Chondrocyte (in vitro differentiated cells): Measurements from ENCODE around the gene ECM2. TPM values are rescaled to one million over a fixed set of nuclear protein-coding genes. Genes with fewer than 3 reads are reported as not detected.

ENCODE experiments used
- DNase-seq: peaks from one replicate; pipeline ENCODE4 v3.0.0; 2021; ENCODE audit warnings: mixed read lengths, low spot score
- H3K27ac Mint-ChIP-seq: one replicate; pipeline ENCODE4 v1.8.0; 2021; ENCODE audit warnings: mild to moderate bottlenecking, moderate library complexity, mixed read lengths; ENCODE audit not compliant: unreplicated experiment
- H3K27me3 Mint-ChIP-seq: 2 replicates; pipeline ENCODE4 v1.8.0; 2021; ENCODE audit warnings: low read depth, mixed read lengths
- H3K36me3 Mint-ChIP-seq: 2 replicates; pipeline ENCODE4 v1.8.0; 2021; ENCODE audit warnings: low read depth, mixed read lengths
- H3K4me1 Mint-ChIP-seq: 2 replicates; pipeline ENCODE4 v1.8.0; 2021; ENCODE audit warnings: low read depth, mild to moderate bottlenecking, mixed read lengths
- H3K4me3 Mint-ChIP-seq: one replicate; pipeline ENCODE4 v1.8.0; 2021; ENCODE audit warnings: mild to moderate bottlenecking, moderate library complexity, mixed read lengths; ENCODE audit not compliant: unreplicated experiment
- H3K9me3 Mint-ChIP-seq: 2 replicates; pipeline ENCODE4 v1.8.0; 2021; ENCODE audit warnings: low read depth, mixed read lengths
- CTCF ChIP-seq: fragments of 200-600 bp; sonication (generic); IDR thresholded peaks from 2 replicates; pipeline ENCODE4 v1.5.0; 2021; ENCODE audit warnings: antibody characterized with exemption, mild to moderate bottlenecking, moderate library complexity
- total RNA-seq: library from RNA; stranded (reverse); gene quantifications from 3 replicates; pipeline ENCODE4 v1.2.1, GENCODE V29; 2021

ECM2 gene
- total RNA-seq, 1 donor from 2014 or later = 34.2 TPM

GRCh38 chr9:92479346-92479745 is 56.4 kb downstream of the ECM2 start:
- H3K27ac Mint-ChIP-seq = peak overlapping the region; percentile 97
- H3K9me3 Mint-ChIP-seq = peaks cover 4% of the 10 kb centered on the region
- DNase-seq = no peak
- H3K4me3 Mint-ChIP-seq = peak overlapping the region; percentile 76
- no peak for TF ChIP-seq CTCF
- no peaks in the 10 kb centered on the region for H3K27me3 Mint-ChIP-seq
- peaks cover 7% of the 10 kb centered on the region for H3K36me3 Mint-ChIP-seq
- H3K4me1 Mint-ChIP-seq = peaks cover 80% of the 10 kb centered on the region

- peaks cover 4% of the 10 kb centered on the region for H3K9me3 Mint-ChIP-seq
- DNase-seq = no peak
- H3K36me3 Mint-ChIP-seq = peaks cover 8% of the 10 kb centered on the region
- TF ChIP-seq CTCF = no peak
- H3K27ac Mint-ChIP-seq = peak overlapping the region; percentile 97
- peaks cover 74% of the 10 kb centered on the region for H3K4me1 Mint-ChIP-seq
- no peaks in the 10 kb centered on the region for H3K27me3 Mint-ChIP-seq
- peak overlapping the region; percentile 45 for H3K4me3 Mint-ChIP-seq
These were observed 57.0 kb downstream of the ECM2 start for GRCh38 chr9:92478783-92479182.

GRCh38 chr9:92476962-92477361 is 58.8 kb downstream of the ECM2 start:
- H3K27ac Mint-ChIP-seq = no peak overlapping the region
- no peak for DNase-seq
- no peak overlapping the region for H3K4me3 Mint-ChIP-seq
- H3K27me3 Mint-ChIP-seq = no peaks in the 10 kb centered on the region
- peaks cover 20% of the 10 kb centered on the region for H3K36me3 Mint-ChIP-seq
- TF ChIP-seq CTCF = no peak
- no peaks in the 10 kb centered on the region for H3K9me3 Mint-ChIP-seq
- H3K4me1 Mint-ChIP-seq = peaks cover 57% of the 10 kb centered on the region

GRCh38 chr9:92474587-92474986 is 61.2 kb downstream of the ECM2 start:
- no peak for DNase-seq
- Mint-ChIP-seq H3K27me3 (no peaks in the 10 kb centered on the region), H3K27ac (no peak overlapping the region), H3K4me3 (no peak overlapping the region), H3K9me3 (no peaks in the 10 kb centered on the region), H3K36me3 (peaks cover 26% of the 10 kb centered on the region), H3K4me1 (peaks cover 37% of the 10 kb centered on the region)
- no peak for TF ChIP-seq CTCF

- no peaks in the 10 kb centered on the region for H3K27me3 Mint-ChIP-seq
- H3K4me3 Mint-ChIP-seq = no peak overlapping the region
- TF ChIP-seq CTCF = no peak
- H3K36me3 Mint-ChIP-seq = peaks cover 32% of the 10 kb centered on the region
- no peak for DNase-seq
- H3K27ac Mint-ChIP-seq = no peak overlapping the region
- H3K9me3 Mint-ChIP-seq = no peaks in the 10 kb centered on the region
- H3K4me1 Mint-ChIP-seq = peaks cover 27% of the 10 kb centered on the region
These were observed 67.6 kb downstream of the ECM2 start for GRCh38 chr9:92468206-92468605.
